GM21576 (cell line): ENCODE results near the gene PTPRT.

Source experiments
- ATAC-seq: cut with Tn5 transposase; IDR thresholded peaks from one replicate; pipeline ENCODE4 v1.9.1; 2021; ENCODE audit warnings: mild to moderate bottlenecking, moderate library complexity; ENCODE audit not compliant: unreplicated experiment

The PTPRT gene

GRCh38 chr20:42161228-42161829 is 1028.4 kb downstream of the PTPRT start:
- ATAC-seq: no peak

DNA sequence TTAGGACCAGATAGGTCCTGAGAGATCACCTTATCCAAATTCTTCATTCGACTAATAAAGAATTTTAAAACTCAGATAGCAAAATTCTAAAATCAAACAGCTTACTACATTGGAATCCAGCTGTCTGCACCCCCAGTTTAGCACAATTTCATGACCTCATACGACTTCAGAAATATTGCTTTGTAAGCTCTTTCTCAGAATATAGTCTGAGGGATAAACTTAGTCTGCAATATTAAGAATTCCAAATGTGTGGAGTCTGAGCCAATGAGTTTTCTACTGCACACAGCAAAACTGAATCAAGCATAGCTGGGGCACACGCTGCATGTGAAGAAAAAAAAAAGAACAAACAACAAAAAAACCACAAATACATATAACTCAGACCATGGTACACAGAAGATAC is 1029.9 kb downstream of the PTPRT start:
- no peak for ATAC-seq

GRCh38 chr20:42158272-42158671 is 1031.4 kb downstream of the PTPRT start:
- no peak for ATAC-seq

DNA sequence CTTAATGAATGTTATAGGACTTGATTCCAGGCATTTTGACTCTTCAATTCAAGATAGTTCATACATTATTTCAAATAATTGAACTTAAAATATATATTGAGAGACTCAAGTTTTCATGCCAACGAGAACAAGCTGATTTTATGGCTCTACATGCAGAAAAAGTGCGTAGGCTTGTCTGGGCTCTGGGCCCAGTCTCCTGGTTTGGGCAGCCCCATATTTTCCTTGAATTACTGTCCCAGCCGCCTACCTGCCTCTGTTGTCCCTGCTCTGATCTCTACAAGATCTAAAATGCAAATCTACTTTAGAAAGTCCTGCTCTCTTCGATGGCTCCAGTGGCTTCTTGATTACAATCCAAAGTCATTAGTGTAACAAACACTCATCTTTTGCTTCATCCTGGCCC is 1034.1 kb downstream of the PTPRT start:
- no peak for ATAC-seq

- ATAC-seq: no peak
Measured at GRCh38 chr20:42152575-42152974, 1037.1 kb downstream of the PTPRT start.

DNA sequence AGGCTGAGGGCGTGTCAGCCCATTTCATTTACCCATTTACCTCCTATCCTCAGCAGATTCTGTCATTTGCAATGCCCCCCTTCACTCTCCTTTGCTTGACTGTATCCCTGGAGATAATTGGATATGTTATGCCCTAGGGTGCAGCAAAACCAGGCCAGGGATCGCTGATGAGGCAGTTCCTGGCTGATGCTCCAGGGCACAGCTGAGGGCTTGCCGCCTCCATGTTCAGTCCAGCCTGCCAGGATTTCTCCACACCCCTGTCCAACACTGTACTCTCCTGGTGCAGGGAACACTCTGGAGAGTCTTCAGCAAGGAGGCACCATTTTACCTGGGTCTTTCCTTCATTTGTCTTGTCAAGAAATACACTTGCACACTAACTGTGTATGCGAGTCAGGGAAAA is 1039.5 kb downstream of the PTPRT start:
- ATAC-seq: no peak

GRCh38 chr20:42138729-42139128 is 1051.0 kb downstream of the PTPRT start:
- no peak for ATAC-seq

GRCh38 chr20:42134265-42135098 is 1055.2 kb downstream of the PTPRT start:
- no peak for ATAC-seq

DNA sequence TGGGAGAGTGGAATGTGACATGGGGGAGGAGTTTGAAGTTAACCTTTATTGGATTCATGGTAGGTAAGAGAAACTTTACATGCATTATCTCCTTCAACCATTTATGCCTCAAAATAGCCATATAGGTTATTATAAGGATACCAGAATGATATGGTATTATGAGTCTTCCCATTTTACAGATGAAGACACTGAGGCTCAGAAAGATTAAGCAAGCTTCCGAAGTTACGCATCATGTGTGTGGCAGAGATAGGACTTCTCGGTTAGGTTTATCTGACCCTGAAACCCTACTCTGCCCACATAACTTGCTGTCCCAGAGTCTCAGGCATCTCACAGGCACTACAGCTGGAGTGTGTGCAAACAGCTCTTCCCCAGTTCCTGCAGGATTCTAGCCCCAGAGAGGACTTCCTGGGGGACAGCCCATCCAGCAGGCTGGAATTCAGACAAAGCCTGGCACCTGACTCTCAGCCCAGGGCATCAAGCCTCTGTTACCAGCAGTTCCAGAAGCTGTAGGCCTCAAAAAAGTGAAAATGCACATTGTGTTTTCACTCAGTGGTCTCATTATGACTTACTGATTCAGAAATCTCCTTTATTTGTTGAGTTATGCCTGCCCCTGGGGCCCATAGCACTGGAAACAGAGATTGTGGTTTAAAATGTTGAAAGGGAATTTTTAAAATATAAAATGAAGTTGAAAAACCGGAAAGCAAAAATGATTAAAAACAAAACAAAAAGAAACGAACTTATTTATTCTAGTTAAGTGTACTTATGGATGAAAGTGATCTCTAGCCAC is 1058.7 kb downstream of the PTPRT start:
- no peak for ATAC-seq

GRCh38 chr20:42125426-42125825 is 1064.3 kb downstream of the PTPRT start:
- no peak for ATAC-seq

GRCh38 chr20:42123981-42124473 is 1065.7 kb downstream of the PTPRT start:
- no peak for ATAC-seq

- ATAC-seq: no peak
Measured at GRCh38 chr20:42118409-42119125, 1071.1 kb downstream of the PTPRT start.

DNA sequence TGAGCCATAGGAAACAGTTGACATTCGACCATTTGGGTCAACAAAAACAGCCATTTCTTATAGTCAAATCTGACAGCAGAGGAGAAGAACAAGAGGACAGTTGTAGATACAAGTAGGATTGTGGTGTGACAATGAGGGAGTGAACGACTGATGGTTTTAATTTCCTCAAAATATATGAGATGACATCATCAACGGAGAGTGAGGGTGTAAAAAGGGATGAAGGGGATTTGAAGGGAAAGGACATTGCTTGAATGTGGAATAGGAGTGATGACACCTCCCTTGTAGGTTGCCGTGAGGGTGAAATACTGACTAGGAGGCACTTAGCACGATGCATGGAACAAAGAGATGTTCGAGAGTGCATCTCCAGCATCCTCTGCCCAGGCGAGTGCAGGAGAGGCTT is 1071.7 kb downstream of the PTPRT start:
- ATAC-seq: no peak

DNA sequence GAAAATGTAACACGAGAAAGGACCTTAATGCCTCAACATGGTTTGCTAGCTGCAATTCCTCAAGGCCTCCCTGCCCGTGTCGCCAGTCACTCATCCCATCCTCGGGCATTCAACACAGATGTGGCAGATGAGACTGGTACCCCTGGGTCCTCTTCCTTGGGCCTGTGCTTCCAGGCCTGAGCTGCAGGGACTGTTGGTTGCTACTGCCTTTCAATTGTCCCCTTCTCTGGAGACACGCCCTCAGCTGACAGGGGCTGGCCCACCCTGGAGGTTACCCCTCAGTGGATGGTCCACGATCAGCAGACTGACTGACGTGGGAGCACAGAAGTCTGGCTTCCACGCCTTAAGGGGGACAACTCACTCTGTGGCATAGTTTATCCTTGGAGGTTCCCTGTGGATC is 1076.5 kb downstream of the PTPRT start:
- no peak for ATAC-seq

- no peak for ATAC-seq
Measured at GRCh38 chr20:42112161-42112560, 1077.5 kb downstream of the PTPRT start.

- ATAC-seq: no peak
Measured at GRCh38 chr20:42111349-42111748, 1078.4 kb downstream of the PTPRT start.

DNA sequence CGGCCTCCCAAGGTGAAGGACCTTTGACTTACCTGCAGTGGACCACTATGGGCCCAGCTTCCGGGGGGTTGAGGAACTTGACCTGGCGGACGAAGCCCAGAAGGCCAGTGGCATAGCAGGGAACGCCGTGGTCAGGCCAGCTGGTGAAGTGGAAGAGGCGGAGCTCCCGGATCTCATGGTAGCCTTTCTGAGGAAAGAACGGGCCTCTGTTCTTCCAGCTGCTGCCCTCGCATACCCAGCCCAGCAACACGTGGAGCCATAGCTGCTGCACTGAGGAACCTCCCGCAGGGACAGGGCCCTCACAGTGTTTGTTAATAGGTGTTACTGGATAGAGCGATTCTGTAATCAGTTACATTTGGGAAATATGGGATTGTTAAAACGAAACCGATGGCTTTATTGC is 1079.4 kb downstream of the PTPRT start:
- ATAC-seq: no peak

GRCh38 chr20:42102000-42102399 is 1087.7 kb downstream of the PTPRT start:
- no peak for ATAC-seq

DNA sequence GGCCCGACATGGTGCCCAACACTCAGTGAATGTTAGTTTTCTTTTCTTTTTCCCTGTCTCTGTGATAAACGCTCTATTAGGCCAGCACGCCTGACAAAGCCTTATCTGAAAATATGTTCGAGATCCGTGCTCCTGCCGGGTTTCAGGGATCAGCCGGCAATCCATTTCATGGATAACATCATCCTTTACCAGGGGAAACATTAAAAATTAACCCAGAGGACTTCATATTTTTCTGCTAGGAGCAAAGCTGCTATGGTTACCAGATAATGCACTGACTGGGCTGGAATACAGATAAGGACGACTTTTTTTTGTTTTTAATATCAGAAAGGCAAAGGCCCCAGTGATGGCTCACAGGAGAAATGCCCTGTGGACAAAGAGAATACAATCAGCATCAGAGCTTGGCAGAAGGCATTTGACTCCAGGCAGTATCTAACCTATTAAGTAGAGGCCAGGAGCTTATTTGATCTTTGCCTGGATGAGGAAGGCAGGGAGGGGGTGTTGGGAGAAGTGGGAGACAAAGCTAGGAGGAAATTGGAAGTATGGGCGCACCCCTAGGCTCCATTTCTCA is 1089.5 kb downstream of the PTPRT start:
- no peak for ATAC-seq

GRCh38 chr20:42099101-42099500 is 1090.6 kb downstream of the PTPRT start:
- ATAC-seq: no peak

- no peak for ATAC-seq
Measured at GRCh38 chr20:42098418-42098817, 1091.3 kb downstream of the PTPRT start.
